Erythroblast (primary cell): ENCODE results near the gene ACOT7.

Experiments used
- GATA1 ChIP-seq: IDR thresholded peaks from 2 replicates; pipeline ENCODE4 v1.6.1; 2011; ENCODE audit warnings: low read depth, mild to moderate bottlenecking, control low read depth, low read length, moderate library complexity
- POLR2A ChIP-seq: IDR thresholded peaks from 2 replicates; pipeline ENCODE4 v1.6.1; 2011; ENCODE audit warnings: mild to moderate bottlenecking, low read length

DNA sequence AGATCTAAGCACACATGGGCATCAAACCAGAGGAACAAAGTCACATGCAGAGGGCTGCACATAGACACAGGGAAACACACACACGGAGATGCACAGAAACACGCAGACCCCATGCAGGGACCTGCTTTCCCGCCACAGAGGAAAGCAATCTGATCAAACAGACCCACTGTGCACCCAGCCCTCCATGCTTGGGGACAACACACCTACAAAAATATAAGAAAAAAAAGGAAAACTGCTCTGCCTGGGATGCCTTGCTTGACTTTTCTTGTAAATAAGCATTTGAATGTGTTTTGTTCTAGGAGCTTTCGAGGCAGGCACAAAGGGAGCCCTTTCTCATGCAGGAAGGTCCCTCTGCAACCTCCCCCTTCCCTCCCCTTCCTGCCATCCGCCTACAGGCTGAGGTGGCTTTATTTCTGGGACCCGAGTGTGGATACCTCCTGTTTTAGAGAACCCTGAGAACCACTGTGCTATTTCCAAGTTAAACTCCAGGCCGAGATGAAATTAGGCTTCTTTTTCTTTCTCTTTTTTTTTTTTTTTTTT, 154.3 kb downstream of the ACOT7 start:
- TF ChIP-seq POLR2A, result no peak
- TF ChIP-seq GATA1, result no peak
